ENCODE results near the gene COL21A1. TPM values are rescaled to one million over a fixed set of nuclear protein-coding genes. Genes with fewer than 3 reads are reported as not detected.

Gene COL21A1
- total RNA-seq, 1 donor from 2014 or later = 20.0 TPM

DNA sequence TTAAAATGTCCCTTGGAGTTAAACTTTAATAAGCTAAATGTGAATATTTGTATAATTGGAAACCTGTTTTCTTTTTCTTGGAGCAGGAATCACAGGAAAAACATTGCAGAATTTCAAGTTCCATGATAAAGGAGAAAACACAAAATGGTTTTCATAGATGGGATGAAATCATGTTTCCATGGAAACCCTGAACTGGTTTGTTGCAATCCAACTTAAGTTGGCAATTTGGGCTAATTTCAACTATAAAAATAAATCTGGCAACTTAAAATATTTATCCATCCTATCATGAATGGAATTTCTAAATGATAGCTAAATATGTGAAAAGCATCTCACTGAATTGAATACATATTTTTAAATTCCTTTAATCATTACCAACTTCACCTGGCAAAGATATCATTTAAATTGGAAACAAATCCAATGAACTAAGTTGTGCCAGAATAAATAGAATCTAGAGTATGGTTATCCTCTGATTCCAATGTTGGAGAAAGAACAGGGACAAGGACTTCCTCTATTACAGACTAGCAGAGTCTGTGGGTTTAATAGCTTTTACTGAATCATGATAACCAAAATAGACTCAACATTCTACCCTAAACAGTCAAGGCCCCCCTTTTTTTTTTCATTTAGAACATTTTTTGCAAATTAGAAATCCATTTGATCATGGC, 33.2 kb downstream of the COL21A1 start:
- intact Hi-C loops (cut with DNase I) = no loop called here
- no peak for DNase-seq (ENCODE audit: missing footprints)
- peak; percentile 52 for ATAC-seq

- intact Hi-C loops (cut with DNase I) = no loop called here
- DNase-seq (ENCODE audit: missing footprints) = no peak
- no peak for ATAC-seq
Observed at GRCh38 chr6:56211724-56212123, 35.7 kb downstream of the COL21A1 start.

GRCh38 chr6:56204134-56204533, 43.2 kb downstream of the COL21A1 start:
- intact Hi-C loops (cut with DNase I) = loop anchor here (2.0 kb wide), 1 partner anchor 15 kb away; no protein-coding TSS in a partner anchor
- DNase-seq (ENCODE audit: missing footprints) = no peak
- no peak for ATAC-seq

- DNase-seq (ENCODE audit: missing footprints) (no peak), ATAC-seq (no peak)
- intact Hi-C loops (cut with DNase I) = no loop called here
Observed at GRCh38 chr6:56199956-56200355, 47.4 kb downstream of the COL21A1 start.

- intact Hi-C loops (cut with DNase I) = no loop called here
- ATAC-seq = no peak
- no peak for DNase-seq (ENCODE audit: missing footprints)
Observed at GRCh38 chr6:56193846-56194245, 53.5 kb downstream of the COL21A1 start.

GRCh38 chr6:56188429-56188828, 59.0 kb downstream of the COL21A1 start:
- DNase-seq (ENCODE audit: missing footprints) (no peak), ATAC-seq (no peak)
- intact Hi-C loops (cut with DNase I) = loop anchor here (2.0 kb wide), 1 partner anchor 16 kb away; no protein-coding TSS in a partner anchor

GRCh38 chr6:56187686-56188085, 59.7 kb downstream of the COL21A1 start:
- DNase-seq (ENCODE audit: missing footprints) (no peak), ATAC-seq (no peak)
- intact Hi-C loops (cut with DNase I) = loop anchor here (2.0 kb wide), 1 partner anchor 17 kb away; no protein-coding TSS in a partner anchor

GRCh38 chr6:56176741-56177140, 70.6 kb downstream of the COL21A1 start:
- ATAC-seq (no peak), DNase-seq (ENCODE audit: missing footprints) (no peak)
- intact Hi-C loops (cut with DNase I) = no loop called here

- ATAC-seq (no peak), DNase-seq (ENCODE audit: missing footprints) (no peak)
- intact Hi-C loops (cut with DNase I) = no loop called here
Observed at GRCh38 chr6:56173228-56173627, 74.2 kb downstream of the COL21A1 start.

DNA sequence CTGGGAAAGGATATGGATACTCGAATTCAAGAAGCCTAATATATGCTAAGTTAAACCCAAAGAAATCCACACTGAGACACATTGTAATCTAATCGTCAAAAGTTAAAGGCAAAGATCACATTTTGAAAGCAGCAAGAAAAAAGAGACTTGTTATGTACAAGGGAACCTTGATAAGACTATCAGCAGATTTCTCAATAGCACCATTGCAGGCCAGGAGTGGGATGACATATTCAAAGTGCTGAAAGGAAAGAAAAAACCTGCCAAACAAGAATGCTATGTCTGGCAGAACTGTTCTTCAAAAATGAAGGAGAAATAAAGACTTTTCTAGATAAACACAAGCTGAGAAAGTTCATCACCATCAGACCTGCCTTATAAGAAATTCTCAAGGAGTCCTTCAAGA, 75.2 kb downstream of the COL21A1 start:
- intact Hi-C loops (cut with DNase I) = no loop called here
- ATAC-seq (no peak), DNase-seq (ENCODE audit: missing footprints) (no peak)

GRCh38 chr6:56169366-56169765, 78.0 kb downstream of the COL21A1 start:
- intact Hi-C loops (cut with DNase I) = no loop called here
- ATAC-seq (no peak), DNase-seq (ENCODE audit: missing footprints) (no peak)

DNA sequence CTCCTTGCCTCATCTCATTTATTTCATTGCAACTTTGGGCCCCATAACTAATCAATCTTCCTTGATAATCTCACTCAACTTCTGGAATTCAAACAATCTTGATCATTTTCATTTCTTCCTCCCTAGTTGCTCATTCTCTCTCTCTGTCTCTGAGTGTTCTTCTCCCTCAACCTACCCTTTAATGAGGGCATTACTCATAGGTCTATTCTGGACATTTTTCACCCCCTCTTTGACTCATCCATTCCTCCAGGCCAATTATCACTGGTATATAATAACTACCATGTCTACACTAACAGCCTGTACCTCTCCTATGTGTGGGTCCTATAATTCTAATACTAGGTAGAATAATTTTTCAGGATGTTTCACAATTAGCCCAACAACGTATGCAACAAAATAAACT, 78.8 kb downstream of the COL21A1 start:
- DNase-seq (ENCODE audit: missing footprints) (no peak), ATAC-seq (no peak)
- intact Hi-C loops (cut with DNase I) = no loop called here

- DNase-seq (ENCODE audit: missing footprints) = no peak
- intact Hi-C loops (cut with DNase I) = no loop called here
- no peak for ATAC-seq
Observed at GRCh38 chr6:56162081-56162480, 85.3 kb downstream of the COL21A1 start.

GRCh38 chr6:56160489-56160888, 86.9 kb downstream of the COL21A1 start:
- no peak for ATAC-seq
- intact Hi-C loops (cut with DNase I) = no loop called here

GRCh38 chr6:56158571-56158970, 88.8 kb downstream of the COL21A1 start:
- ATAC-seq (no peak), DNase-seq (ENCODE audit: missing footprints) (no peak)
- intact Hi-C loops (cut with DNase I) = no loop called here

More at GRCh38 chr6:56160489-56160888, 86.9 kb downstream of the COL21A1 start:
- no peak for DNase-seq (ENCODE audit: missing footprints)

GRCh38 chr6:56156643-56157042, 90.7 kb downstream of the COL21A1 start:
- intact Hi-C loops (cut with DNase I) = no loop called here
- no peak for DNase-seq (ENCODE audit: missing footprints)
- no peak for ATAC-seq

- ATAC-seq = no peak
- intact Hi-C loops (cut with DNase I) = no loop called here
- DNase-seq (ENCODE audit: missing footprints) = no peak
Observed at GRCh38 chr6:56155634-56156141, 91.7 kb downstream of the COL21A1 start.

- no peak for DNase-seq (ENCODE audit: missing footprints)
- intact Hi-C loops (cut with DNase I) = no loop called here
- ATAC-seq = no peak
Observed at GRCh38 chr6:56154076-56154475, 93.3 kb downstream of the COL21A1 start.

DNA sequence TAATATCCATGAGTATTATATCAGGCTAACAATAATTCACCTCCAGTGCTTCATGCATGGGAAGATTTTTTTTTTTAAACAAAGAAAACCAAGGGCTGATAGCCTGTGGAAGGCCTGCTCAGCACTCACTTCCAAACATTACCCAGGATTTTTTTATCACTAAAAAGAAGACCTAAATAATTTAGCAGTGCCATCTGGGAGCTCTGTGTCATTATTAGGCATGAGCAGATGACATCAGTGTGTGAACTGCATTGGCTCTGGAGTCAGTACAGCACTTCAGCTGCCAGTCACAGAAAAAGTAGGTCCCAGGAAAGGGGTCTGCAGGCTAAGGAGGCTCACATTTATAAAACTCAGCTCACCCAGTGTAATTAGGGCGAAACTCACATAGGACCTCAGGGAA, 94.8 kb downstream of the COL21A1 start:
- no peak for ATAC-seq
- no peak for DNase-seq (ENCODE audit: missing footprints)
- intact Hi-C loops (cut with DNase I) = no loop called here

GRCh38 chr6:56151609-56152224, 95.7 kb downstream of the COL21A1 start:
- ATAC-seq = no peak
- intact Hi-C loops (cut with DNase I) = no loop called here
- DNase-seq (ENCODE audit: missing footprints) = no peak
